ENCODE results near the gene UBE2D1.

UBE2D1 gene

DNA sequence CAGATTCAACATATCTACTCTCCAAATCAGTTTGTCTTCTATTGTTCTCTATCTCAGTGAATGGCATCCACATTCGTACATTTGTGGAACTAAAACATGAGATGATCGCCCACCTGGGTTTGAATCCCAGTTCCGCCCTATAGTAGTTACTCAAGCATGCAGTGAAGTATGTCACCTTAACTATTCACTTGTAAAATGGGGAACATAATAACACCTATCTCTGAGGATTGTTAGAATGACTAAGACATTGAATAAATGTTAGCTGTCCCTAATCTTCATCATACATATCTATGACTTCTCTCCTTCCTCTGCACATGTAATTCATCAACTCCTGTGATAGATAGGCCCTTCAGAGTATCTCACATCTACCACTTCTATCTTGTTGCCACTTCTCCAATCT is 24.7 kb downstream of the UBE2D1 start:
- Histone ChIP-seq H3K27ac (no peak overlapping the region), H3K4me3 (no peak overlapping the region)
- no peak for DNase-seq (ENCODE audit: low spot score)
- TF ChIP-seq, protein P1, sequence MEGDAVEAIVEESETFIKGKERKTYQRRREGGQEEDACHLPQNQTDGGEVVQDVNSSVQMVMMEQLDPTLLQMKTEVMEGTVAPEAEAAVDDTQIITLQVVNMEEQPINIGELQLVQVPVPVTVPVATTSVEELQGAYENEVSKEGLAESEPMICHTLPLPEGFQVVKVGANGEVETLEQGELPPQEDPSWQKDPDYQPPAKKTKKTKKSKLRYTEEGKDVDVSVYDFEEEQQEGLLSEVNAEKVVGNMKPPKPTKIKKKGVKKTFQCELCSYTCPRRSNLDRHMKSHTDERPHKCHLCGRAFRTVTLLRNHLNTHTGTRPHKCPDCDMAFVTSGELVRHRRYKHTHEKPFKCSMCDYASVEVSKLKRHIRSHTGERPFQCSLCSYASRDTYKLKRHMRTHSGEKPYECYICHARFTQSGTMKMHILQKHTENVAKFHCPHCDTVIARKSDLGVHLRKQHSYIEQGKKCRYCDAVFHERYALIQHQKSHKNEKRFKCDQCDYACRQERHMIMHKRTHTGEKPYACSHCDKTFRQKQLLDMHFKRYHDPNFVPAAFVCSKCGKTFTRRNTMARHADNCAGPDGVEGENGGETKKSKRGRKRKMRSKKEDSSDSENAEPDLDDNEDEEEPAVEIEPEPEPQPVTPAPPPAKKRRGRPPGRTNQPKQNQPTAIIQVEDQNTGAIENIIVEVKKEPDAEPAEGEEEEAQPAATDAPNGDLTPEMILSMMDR (IDR thresholded peaks at IDR 0.05) = no peak

DNA sequence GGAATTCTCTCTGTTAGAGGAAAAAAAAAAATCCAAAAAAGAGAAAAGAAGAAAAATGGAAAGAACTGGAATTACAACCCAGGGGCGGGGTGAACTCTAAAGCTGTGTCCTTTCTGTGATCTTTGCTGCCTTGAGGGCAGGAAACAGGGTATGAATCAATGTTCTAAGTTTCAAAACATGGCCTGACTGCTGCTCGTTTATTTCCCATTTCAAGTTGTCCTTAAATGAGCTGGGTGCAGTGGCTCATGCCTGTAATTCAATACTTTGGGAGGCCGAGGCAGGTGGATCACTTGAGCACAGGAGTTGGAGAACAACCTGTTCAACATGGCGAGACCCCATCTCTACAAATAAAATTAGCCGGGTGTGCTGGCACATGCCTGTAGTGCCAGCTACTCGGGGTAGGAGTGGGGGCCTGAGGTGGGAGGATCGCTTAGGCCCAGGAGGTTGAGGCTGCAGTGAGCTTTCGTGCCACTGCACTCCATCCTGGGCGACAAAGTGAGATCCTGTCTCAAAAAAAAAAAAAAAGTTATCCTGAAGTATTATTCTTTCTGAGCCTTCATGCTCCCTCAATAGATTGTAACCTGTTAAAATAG is 25.7 kb downstream of the UBE2D1 start:
- no peak for DNase-seq (ENCODE audit: low spot score)
- Histone ChIP-seq H3K27ac (no peak overlapping the region), H3K4me3 (no peak overlapping the region)
- TF ChIP-seq, protein P1 (IDR thresholded peaks at IDR 0.05) = no peak

DNA sequence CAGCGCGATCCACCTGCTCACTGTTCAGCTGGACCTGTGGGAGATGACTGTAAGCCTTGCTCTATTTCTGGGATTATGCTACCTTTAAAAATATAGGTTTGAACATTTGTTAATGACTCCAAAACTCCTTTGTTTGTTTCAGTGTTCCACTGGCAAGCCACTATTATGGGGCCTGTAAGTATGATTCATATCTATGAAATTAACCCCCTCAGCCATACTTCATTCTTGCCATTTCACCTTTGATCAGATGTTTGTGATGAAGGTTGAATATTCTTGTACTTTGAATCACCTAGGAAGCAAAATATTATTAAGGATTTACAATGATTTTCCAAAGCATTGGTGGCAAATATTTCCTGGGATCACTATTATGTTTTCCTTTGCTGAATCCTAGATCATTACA is 26.5 kb downstream of the UBE2D1 start:
- Histone ChIP-seq H3K4me3 (no peak overlapping the region), H3K27ac (no peak overlapping the region)
- DNase-seq (ENCODE audit: low spot score) = no peak
- TF ChIP-seq, protein P1 (IDR thresholded peaks at IDR 0.05) = no peak

DNA sequence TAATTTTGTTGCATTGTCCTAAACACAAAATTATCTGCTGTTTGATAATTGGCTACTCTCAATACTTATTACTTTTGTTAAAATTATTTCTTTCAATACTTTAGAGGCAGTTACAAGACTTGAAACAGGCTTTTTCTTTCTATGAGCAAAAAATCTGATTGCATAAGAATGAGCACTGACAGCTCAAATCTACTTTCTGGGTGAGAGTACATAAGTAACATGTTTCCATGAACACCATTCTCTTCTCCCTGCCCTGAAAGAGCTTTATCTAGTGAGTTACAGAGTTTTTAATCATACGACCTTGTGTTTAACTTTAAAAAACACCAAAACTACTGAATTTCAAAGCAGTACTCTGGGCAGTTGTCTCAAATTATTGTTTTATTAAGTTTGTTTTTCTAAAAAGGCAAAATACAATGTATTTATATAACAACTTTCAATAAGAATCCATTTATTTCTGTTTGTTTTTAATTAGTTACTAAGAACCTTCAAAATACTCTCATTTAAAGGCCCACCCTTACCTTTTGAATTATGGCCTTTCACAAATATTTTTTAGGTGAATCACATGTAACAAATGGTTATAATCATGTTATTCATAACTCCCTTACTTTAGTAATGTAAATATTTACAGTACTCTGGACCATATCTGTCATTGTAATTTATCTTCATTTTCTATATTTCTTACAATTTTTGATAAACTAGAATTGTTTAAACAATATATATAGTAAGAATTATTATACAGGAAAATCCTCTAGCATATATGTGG is 27.4 kb downstream of the UBE2D1 start:
- no peak overlapping the region for H3K27ac ChIP-seq
- no peak for DNase-seq (ENCODE audit: low spot score)
- no peak overlapping the region for H3K4me3 ChIP-seq
- TF ChIP-seq, protein P1 (IDR thresholded peaks at IDR 0.05) = no peak

DNA sequence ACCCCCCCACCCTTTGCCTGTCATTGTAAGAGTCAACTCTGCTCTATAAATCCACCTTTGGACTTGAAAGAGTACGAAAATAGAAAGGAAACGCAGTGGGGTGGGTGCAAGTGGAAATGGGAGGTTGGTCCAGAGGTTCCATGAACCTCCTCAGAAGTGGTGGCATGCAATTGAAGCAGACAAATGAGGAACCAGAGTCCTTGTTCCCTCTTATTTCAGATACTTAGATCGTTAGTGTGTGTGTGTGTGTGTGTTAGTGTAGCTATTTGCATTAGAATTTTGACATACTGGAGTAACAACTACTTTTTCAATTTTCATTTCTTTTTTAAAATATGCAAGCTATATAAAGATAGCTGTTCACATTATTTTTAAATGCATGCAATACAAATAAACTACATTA is 32.3 kb downstream of the UBE2D1 start:
- DNase-seq (ENCODE audit: low spot score) = no peak
- TF ChIP-seq, protein P1 (IDR thresholded peaks at IDR 0.05) = no peak
- H3K4me3 ChIP-seq = no peak overlapping the region
- no peak overlapping the region for H3K27ac ChIP-seq

DNA sequence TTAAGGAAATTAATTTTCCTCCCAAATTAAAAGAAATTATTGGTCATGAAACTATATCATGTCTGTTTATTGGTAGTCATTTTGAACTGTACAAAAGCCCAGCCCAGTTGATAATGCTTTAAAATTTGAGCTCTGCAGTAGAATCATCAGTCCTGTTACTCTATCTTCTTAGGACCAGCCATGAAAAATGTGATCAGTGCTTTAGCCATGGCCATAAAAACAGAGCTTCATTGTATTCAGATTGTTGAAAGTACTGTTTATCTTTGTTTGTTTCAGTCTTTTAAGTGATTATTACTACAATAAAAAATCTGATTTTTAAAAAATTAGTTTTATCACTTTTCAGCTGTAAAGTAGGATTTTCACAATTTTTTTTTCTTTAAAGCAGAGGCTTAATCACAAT is 36.7 kb downstream of the UBE2D1 start:
- DNase-seq (ENCODE audit: low spot score) = no peak
- TF ChIP-seq, protein P1 (IDR thresholded peaks at IDR 0.05) = no peak
- Histone ChIP-seq H3K4me3 (no peak overlapping the region), H3K27ac (no peak overlapping the region)

Data from coronary artery (tissue), 2 donors.